Thoracic aorta (tissue), 2 donors: ENCODE measurements around the gene NAGPA. TPM values are rescaled to one million over a fixed set of nuclear protein-coding genes. Genes with fewer than 3 reads are reported as not detected.

ENCODE experiments used
- ATAC-seq: fragments of 150-250 bp; one replicate; pipeline ENCODE4 v1.8.0; 2017; ENCODE audit warnings: low read depth; ENCODE audit not compliant: insufficient number of reproducible peaks, low FRiP score
- DNase-seq: peaks from one replicate; pipeline ENCODE4 v3.0.0-alpha.2; 2020; ENCODE audit warnings: low spot score
- H3K27ac ChIP-seq, 2 donors: fragments of 200-600 bp; sonication (generic); 1 replicate in 1 of 2; 2 replicates in 1 of 2; pipeline ENCODE4 v1.5.1; 2016; ENCODE audit warnings: mild to moderate bottlenecking in 2 of 2, moderate library complexity in 2 of 2
- H3K27me3 ChIP-seq: fragments of 200-600 bp; sonication (generic); replicated peaks from 2 replicates; pipeline ENCODE4 v1.6.0; 2016; ENCODE audit warnings: mild to moderate bottlenecking; ENCODE audit not compliant: insufficient read depth
- H3K36me3 ChIP-seq: fragments of 200-600 bp; sonication (generic); one replicate; pipeline ENCODE4 v1.5.1; 2016
- H3K4me1 ChIP-seq, 2 donors: fragments of 200-600 bp; sonication (generic); 1 replicate in 1 of 2; 2 replicates in 1 of 2; pipeline versions ENCODE4 v1.5.1 to v1.6.0; 2016; ENCODE audit warnings: low read depth in 2 of 2, mild to moderate bottlenecking in 1 of 2; ENCODE audit not compliant: control insufficient read depth in 1 of 2
- H3K4me3 ChIP-seq: fragments of 200-600 bp; sonication (generic); 2 replicates; pipeline ENCODE4 v1.5.1; 2016; ENCODE audit warnings: mild to moderate bottlenecking
- H3K9me3 ChIP-seq: fragments of 200-600 bp; sonication (generic); 2 replicates; pipeline ENCODE4 v1.5.1; 2016
- total RNA-seq, 2 donors: library from RNA; depleted of rRNA; stranded (reverse); fragments of >200 nt; gene quantifications; one replicate each; pipeline versions ENCODE4 v1.1.0 to v1.2.3, GENCODE V29; 2016
- TF ChIP-seq, protein P1 (sequence below): fragments of 200-600 bp; sonication (generic); IDR thresholded peaks from one replicate; pipeline ENCODE4 v1.5.1; 2019; ENCODE audit warnings: antibody characterized with exemption

NAGPA gene
- total RNA-seq, 2 donors from 2014 or later: 35.3 to 55.2 TPM

DNA sequence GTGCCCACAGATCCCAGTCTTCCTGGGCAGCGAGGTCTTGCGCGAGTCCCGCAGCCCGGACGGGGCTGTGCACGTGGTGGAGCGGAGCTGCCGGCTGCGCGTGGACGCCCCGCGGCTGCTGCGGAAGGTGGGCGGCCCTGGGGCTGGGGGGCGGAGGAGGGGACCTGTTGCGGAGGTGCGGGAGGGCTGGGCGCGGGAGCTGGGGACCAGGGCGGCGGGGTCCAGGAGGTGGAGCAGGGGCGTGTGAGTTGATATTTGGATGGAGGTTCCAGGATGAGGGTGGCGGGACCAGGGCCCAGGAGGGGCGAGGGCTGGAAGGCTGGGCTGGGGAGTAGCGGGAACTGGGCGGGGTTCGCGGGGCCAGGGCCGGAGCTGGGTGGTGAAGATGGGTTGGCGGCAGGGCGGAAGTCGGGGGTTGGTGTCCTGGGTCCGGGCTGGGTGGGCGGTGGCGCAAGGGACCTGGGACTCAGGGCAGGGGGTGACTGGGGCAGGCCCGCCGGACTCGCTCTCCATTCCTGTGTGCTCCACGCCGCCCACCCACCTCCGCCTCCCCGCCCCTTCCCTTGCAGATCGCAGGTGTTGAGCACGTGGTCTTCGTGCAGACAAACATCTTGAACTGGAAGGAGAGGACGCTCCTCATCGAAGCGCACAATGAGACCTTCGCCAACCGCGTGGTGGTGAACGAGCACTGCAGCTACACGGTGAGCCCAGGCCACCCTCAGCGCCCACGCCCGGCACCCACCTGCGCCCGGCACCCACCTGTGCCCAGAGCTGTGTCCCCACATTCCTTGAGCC lies 46.0 kb downstream of the NAGPA start:
- no peak overlapping the region for H3K4me3 ChIP-seq
- no peak for DNase-seq
- ATAC-seq: no peak
- TF ChIP-seq, protein P1, sequence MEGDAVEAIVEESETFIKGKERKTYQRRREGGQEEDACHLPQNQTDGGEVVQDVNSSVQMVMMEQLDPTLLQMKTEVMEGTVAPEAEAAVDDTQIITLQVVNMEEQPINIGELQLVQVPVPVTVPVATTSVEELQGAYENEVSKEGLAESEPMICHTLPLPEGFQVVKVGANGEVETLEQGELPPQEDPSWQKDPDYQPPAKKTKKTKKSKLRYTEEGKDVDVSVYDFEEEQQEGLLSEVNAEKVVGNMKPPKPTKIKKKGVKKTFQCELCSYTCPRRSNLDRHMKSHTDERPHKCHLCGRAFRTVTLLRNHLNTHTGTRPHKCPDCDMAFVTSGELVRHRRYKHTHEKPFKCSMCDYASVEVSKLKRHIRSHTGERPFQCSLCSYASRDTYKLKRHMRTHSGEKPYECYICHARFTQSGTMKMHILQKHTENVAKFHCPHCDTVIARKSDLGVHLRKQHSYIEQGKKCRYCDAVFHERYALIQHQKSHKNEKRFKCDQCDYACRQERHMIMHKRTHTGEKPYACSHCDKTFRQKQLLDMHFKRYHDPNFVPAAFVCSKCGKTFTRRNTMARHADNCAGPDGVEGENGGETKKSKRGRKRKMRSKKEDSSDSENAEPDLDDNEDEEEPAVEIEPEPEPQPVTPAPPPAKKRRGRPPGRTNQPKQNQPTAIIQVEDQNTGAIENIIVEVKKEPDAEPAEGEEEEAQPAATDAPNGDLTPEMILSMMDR: no peak
- H3K9me3 ChIP-seq: peaks cover 3% of the 10 kb centered on the region
- no peaks in the 10 kb centered on the region for H3K4me1 ChIP-seq
- no peak overlapping the region for H3K27ac ChIP-seq
- peaks cover 16% of the 10 kb centered on the region for H3K27me3 ChIP-seq
- H3K36me3 ChIP-seq: no peaks in the 10 kb centered on the region

- Histone ChIP-seq H3K27me3 (peaks cover 16% of the 10 kb centered on the region), H3K27ac (no peak overlapping the region), H3K4me1 (peaks cover 0 to 2% of the 10 kb centered on the region in 2 donors), H3K36me3 (no peaks in the 10 kb centered on the region), H3K4me3 (no peak overlapping the region), H3K9me3 (peaks cover 3% of the 10 kb centered on the region)
- ATAC-seq: no peak
- TF ChIP-seq, protein P1: no peak
- no peak for DNase-seq
Observed at GRCh38 chr16:4987250-4987579, 46.5 kb downstream of the NAGPA start.

GRCh38 chr16:4984174-4984990 lies 49.4 kb downstream of the NAGPA start:
- H3K27ac ChIP-seq: no peak overlapping the region
- no peaks in the 10 kb centered on the region for H3K36me3 ChIP-seq
- peaks cover 0 to 4% of the 10 kb centered on the region in 2 donors for H3K4me1 ChIP-seq
- H3K4me3 ChIP-seq: no peak overlapping the region
- H3K9me3 ChIP-seq: peaks cover 3% of the 10 kb centered on the region
- H3K27me3 ChIP-seq: peaks cover 12% of the 10 kb centered on the region
- TF ChIP-seq, protein P1: no peak
- no peak for ATAC-seq
- no peak for DNase-seq

GRCh38 chr16:4982056-4982867 lies 51.5 kb downstream of the NAGPA start:
- H3K4me1 ChIP-seq: peaks cover 0 to 4% of the 10 kb centered on the region in 2 donors
- TF ChIP-seq, protein P1: no peak
- no peaks in the 10 kb centered on the region for H3K36me3 ChIP-seq
- no peaks in the 10 kb centered on the region for H3K27me3 ChIP-seq
- H3K27ac ChIP-seq: no peak overlapping the region
- H3K9me3 ChIP-seq: peaks cover 3% of the 10 kb centered on the region
- no peak for DNase-seq
- H3K4me3 ChIP-seq: no peak overlapping the region
- ATAC-seq: no peak
